Transverse colon (tissue), 4 donors: ENCODE results near the gene DPY19L2. TPM values are rescaled to one million over a fixed set of nuclear protein-coding genes. Genes with fewer than 3 reads are reported as not detected.
A peak's percentile ranks its signal among the peaks of the same experiment; 100 is the strongest.
"Not testable (repeated sequence)": the region's sequence is repeated elsewhere in the genome, so short reads cannot be mapped to it uniquely, and the experiment has no call there.

ENCODE experiments used
- DNase-seq: peaks from one replicate; pipeline ENCODE4 v3.0.0-alpha.2; 2019
- H3K27ac ChIP-seq, 4 donors: fragments of 200-600 bp; sonication (generic); 2 replicates each; pipeline ENCODE4 v1.5.1; 2016 to 2018; ENCODE audit warnings: inconsistent platforms in 4 of 4
- H3K27me3 ChIP-seq: fragments of 200-600 bp; sonication (generic); 2 replicates; pipeline ENCODE4 v1.5.1; 2017; ENCODE audit warnings: inconsistent platforms
- H3K36me3 ChIP-seq, 4 donors: fragments of 200-600 bp; sonication (generic); 2 replicates each; pipeline ENCODE4 v1.5.1; 2017 to 2019; ENCODE audit warnings: inconsistent platforms in 4 of 4
- H3K4me1 ChIP-seq, 4 donors: fragments of 200-600 bp; sonication (generic); 2 replicates each; pipeline ENCODE4 v1.5.1; 2017 to 2020; ENCODE audit warnings: inconsistent platforms in 4 of 4
- H3K4me3 ChIP-seq, 4 donors: fragments of 200-600 bp; sonication (generic); 1 replicate in 1 of 4; 2 replicates in 3 of 4; pipeline versions ENCODE4 v1.5.1 to v1.6.1; 2017 to 2019; ENCODE audit warnings: inconsistent platforms in 4 of 4
- H3K9me3 ChIP-seq, 2 donors: fragments of 200-600 bp; sonication (generic); 2 replicates each; pipeline ENCODE4 v1.5.1; 2017 to 2019; ENCODE audit warnings: inconsistent platforms in 2 of 2
- WGBS, 2 donors: methylation state at CpG; one replicate each; pipeline ENCODE4 v1.1.5; 2018; ENCODE audit warnings: low coverage in 1 of 2; 5-methylcytosine and 5-hydroxymethylcytosine counted together
- in situ Hi-C, 4 donors: fragments of 200-750 bp; cut with MboI; loops; one replicate each; pipeline versions ENCODE4 v1.15.0 to v1.15.1; 2017; ENCODE audit warnings: low sequenced_read_pairs in 3 of 4, low pct_ligation_motif_present in 1 of 4, low pct_unique_long_range_greater_than_20kb in 1 of 4
- intact Hi-C: fragments of 100-400 bp; cut with DNase I; formaldehyde crosslinking; loops from one replicate; pipeline ENCODE4 v1.15.1; 2023; ENCODE audit warnings: low total_unique reads
- total RNA-seq, 4 donors: library from RNA; depleted of rRNA; stranded (reverse); fragments of >200 nt; gene quantifications; one replicate each; pipeline ENCODE4 v1.1.0, GENCODE V29; 2016
- TF ChIP-seq, protein P1 (sequence below), 5 experiments: fragments of 200-600 bp in 3 of 5; fragments of 450-650 bp in 2 of 5; sonication (generic) in 3 of 5; IDR thresholded peaks; 1 replicate in 2 of 5; 2 replicates in 3 of 5; pipeline ENCODE4 v1.5.1; 2016 to 2017; ENCODE audit warnings: antibody characterized with exemption in 5 of 5, inconsistent platforms in 3 of 5, mild to moderate bottlenecking in 2 of 5, moderate library complexity in 1 of 5

The DPY19L2 gene
- total RNA-seq, 4 donors from 2014 or later, result 1.00 to 5.2 (median 4.2) TPM

DNA sequence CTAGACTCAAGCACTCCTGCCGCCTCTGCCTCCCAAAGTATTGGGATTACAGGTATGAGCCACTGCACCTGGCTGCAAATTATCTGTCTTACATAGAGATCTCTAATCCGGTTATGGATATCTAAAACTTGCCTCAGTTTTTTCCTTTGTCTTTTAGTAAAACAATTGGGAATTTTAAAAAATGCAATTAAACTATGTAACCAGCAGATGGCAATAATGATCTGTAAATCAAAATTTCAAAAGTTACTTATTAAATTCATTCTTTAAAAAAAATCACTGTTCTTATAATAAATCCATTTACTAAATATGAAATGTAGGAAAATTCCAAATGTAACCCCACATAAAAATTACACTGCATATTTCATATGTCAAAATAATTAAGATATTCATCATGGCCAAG, 4.3 kb upstream of the DPY19L2 start:
- DNase-seq, H3K4me3 ChIP-seq, H3K9me3 ChIP-seq, intact Hi-C loops, in situ Hi-C loops, H3K4me1 ChIP-seq, H3K36me3 ChIP-seq, H3K27ac ChIP-seq: not testable (repeated sequence)
- TF ChIP-seq, protein P1, sequence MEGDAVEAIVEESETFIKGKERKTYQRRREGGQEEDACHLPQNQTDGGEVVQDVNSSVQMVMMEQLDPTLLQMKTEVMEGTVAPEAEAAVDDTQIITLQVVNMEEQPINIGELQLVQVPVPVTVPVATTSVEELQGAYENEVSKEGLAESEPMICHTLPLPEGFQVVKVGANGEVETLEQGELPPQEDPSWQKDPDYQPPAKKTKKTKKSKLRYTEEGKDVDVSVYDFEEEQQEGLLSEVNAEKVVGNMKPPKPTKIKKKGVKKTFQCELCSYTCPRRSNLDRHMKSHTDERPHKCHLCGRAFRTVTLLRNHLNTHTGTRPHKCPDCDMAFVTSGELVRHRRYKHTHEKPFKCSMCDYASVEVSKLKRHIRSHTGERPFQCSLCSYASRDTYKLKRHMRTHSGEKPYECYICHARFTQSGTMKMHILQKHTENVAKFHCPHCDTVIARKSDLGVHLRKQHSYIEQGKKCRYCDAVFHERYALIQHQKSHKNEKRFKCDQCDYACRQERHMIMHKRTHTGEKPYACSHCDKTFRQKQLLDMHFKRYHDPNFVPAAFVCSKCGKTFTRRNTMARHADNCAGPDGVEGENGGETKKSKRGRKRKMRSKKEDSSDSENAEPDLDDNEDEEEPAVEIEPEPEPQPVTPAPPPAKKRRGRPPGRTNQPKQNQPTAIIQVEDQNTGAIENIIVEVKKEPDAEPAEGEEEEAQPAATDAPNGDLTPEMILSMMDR (IDR thresholded peaks at IDR 0.05), result peak in 4 of 5 experiments; percentile 15 to 36 (median 34)
- WGBS, 2 donors, result 8 to 13% methylated on average over 1 to 2 of the region's 2 CpGs
- H3K27me3 ChIP-seq, result peaks cover 16% of the 10 kb centered on the region

DNA sequence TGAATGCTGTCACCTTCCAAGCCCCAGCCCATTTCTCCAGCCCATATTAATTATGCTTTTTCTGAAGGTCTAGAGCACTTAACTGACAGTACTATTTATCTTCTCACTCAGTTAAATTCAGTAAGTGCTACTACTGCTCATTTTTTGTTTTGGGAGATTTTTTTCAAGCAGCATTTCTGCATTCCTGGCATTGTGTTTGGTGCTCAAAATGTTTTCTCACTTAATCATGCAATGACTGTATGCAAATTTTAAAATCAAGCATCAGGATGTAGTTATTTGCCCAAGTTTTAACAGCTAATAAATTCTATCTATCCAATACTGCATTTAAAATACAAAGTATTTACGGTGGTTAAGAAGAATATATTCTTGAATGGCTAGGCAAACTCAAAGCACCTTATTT, 1.6 kb upstream of the DPY19L2 start:
- in situ Hi-C loops, H3K36me3 ChIP-seq, intact Hi-C loops, H3K27ac ChIP-seq, H3K4me1 ChIP-seq, H3K4me3 ChIP-seq, H3K9me3 ChIP-seq, DNase-seq: not testable (repeated sequence)
- H3K27me3 ChIP-seq, result peaks cover 21% of the 10 kb centered on the region
- 97 to 100% methylated on average over 1 of the region's 1 CpG for WGBS, 2 donors

DNA sequence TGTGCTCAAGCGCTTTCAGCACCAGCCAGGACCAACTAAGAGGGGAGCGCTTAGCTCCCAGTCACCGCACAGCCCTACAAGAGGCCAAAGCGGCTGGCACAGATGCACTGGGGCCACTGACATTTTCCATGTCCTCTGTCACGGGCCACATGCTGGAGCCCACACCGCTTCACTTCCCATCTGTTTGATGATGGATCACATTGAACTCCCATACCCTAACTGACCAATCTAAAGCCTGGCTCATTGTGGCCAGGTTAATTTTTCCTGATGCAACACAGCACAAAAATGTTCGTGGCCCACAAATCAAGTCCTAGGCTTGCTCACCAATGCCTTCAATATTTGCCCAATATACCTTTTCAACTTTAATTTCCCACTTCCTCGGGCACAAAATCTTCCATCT, 1.1 kb upstream of the DPY19L2 start:
- peaks cover 21% of the 10 kb centered on the region for H3K27me3 ChIP-seq
- H3K4me1 ChIP-seq, H3K36me3 ChIP-seq, DNase-seq, intact Hi-C loops, H3K27ac ChIP-seq, in situ Hi-C loops, H3K9me3 ChIP-seq: not testable (repeated sequence)
- peak overlapping the region in 1 of 4 donors; percentile 73 for H3K4me3 ChIP-seq
- 50% methylated on average over 3 of the region's 8 CpGs; no CpG with 5 or more reads in 1 of the 2 donors for WGBS, 2 donors

DNA sequence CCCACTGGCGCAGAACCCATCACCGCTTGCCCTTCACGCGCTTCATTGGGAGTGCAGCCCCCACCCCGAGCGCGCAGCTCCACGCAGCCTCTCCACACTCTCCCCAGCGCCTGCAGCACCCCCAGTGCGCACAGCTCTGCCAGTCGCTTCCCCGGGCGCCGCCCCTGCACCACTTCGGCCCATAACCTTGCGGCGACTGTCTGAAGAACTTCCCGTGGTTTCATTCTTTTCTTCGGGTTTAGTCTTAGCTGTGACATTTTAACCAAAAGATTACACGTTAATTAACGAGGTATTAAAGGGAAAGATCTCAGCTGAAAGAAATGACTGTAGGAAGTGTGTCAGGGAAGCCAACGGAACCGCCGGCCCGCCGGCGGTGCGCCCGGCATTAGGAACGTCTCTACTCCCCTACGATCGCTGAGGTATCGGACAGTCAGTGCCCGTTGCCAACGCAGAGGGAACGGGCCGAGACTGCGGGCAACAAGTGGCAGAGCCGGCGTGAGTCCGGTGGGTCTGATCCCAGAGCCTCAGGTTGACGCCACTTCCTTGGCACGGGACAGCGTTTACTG, 590 bp upstream of the DPY19L2 start:
- Histone ChIP-seq H3K4me3 (peak overlapping the region; percentile 45 to 73 (median 62)), H3K27ac (peak overlapping the region; percentile 61 to 84 (median 74)), H3K27me3 (peaks cover 21% of the 10 kb centered on the region)
- intact Hi-C loops, H3K9me3 ChIP-seq, H3K4me1 ChIP-seq, H3K36me3 ChIP-seq, in situ Hi-C loops, DNase-seq: not testable (repeated sequence)
- WGBS, 2 donors, result 2% methylated on average over 42 of the region's 44 CpGs; no CpG with 5 or more reads in 1 of the 2 donors

DNA sequence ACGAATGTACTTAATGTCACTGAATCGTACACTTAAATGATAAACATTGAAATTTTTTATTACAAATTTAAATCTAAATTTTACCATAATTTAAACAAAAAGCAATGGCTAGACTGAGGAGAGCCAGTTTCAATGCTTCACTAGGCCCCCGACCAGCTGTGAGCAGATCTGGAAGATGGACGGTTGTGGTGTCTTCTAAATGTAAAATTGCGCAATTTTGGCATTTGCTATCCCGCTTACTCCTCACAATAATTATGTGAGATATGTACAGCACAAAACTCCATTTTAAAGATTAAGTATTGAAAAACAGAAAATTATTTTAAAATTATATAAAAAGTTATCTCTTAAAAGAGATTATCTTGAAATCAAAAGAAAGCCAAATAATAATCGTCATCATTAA, 5.3 kb downstream of the DPY19L2 start:
- in situ Hi-C loops, H3K4me1 ChIP-seq, intact Hi-C loops, H3K9me3 ChIP-seq, H3K4me3 ChIP-seq, H3K36me3 ChIP-seq, H3K27ac ChIP-seq, H3K27me3 ChIP-seq, DNase-seq: not testable (repeated sequence)
- 89% methylated on average over 7 of the region's 7 CpGs for WGBS, 2 donors

DNA sequence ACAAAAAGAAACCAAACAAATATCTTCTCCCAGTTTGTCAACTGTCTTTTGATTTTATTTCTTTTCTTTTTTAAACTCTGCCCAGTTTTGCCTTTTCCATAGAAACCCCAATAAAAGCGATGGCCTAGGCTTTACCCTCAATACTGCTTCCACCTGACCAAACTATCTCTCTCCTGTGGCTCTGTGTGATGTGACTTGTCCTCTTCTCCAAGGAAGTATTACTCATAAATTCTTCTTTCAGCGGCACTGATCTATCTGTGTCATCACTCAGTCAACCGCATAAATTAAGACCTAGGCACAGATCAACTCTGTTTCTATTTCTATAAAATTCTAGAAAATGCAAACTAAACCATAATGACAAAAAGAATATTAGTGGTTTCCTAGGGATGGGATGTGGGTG, 9.8 kb downstream of the DPY19L2 start:
- H3K4me1 ChIP-seq, H3K4me3 ChIP-seq, H3K9me3 ChIP-seq, in situ Hi-C loops, intact Hi-C loops, H3K27me3 ChIP-seq, H3K27ac ChIP-seq, DNase-seq, H3K36me3 ChIP-seq: not testable (repeated sequence)
- WGBS, 2 donors, result 77 to 95% methylated on average over 2 to 3 of the region's 3 CpGs

DNA sequence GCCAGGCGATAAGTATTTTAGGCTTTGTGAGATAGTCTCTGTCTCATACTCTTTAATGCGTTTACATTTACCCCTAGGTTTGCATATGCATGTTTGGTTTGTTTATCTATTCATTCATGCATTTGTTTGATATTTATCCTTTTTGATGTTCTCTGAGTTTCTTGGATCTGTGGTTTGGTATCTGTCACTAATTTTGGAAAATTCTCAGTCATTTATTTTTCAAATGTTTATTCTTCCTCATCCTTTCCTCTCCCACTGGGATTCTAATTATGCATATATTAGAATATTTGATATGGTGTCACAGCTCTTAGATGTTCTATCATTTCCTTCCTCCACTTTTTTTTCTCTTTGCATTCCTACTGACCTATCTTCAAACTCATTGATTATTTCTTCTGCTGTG, 11.9 kb downstream of the DPY19L2 start:
- H3K27me3 ChIP-seq, H3K27ac ChIP-seq, H3K4me3 ChIP-seq, in situ Hi-C loops, DNase-seq, intact Hi-C loops, H3K4me1 ChIP-seq, H3K36me3 ChIP-seq, H3K9me3 ChIP-seq: not testable (repeated sequence)
- 85 to 92% methylated on average over 2 of the region's 2 CpGs for WGBS, 2 donors

DNA sequence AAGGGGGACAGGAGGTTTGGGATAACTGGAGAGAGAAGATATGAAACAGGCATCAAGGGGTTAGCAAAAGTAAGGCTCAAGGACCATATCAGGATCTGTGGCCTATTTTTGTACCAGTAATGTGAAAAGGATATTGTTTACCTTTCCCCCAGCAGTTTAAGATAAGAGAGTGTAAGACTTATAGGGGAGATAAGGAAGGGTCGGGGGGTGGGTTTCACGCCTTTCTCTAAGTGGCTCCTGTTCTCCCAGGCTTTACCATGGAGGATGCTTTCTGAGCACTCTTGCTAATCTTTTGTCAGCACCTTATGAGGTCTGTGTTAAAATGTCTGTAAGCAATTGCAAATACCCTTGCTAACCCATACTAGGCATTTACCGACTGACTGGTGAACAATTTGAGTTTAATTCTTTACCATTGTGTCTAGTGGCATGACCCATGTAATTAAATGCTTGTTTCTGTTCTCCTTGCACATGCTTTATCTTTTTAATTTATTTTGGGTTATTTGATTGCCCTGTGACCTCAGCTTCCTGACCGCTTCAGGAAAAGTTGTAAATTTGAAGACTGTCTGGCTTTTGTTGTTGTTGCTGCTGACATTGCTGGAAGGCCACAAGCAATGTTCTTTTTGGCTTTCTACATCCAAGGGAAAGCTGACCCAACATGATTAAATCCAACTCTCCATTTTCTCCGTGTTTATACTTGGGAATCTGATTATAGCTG, 12.6 kb downstream of the DPY19L2 start:
- in situ Hi-C loops, H3K4me3 ChIP-seq, H3K27me3 ChIP-seq, H3K4me1 ChIP-seq, intact Hi-C loops, H3K9me3 ChIP-seq, H3K27ac ChIP-seq, DNase-seq, H3K36me3 ChIP-seq: not testable (repeated sequence)
- WGBS, 2 donors, result 55 to 63% methylated on average over 3 to 5 of the region's 5 CpGs

DNA sequence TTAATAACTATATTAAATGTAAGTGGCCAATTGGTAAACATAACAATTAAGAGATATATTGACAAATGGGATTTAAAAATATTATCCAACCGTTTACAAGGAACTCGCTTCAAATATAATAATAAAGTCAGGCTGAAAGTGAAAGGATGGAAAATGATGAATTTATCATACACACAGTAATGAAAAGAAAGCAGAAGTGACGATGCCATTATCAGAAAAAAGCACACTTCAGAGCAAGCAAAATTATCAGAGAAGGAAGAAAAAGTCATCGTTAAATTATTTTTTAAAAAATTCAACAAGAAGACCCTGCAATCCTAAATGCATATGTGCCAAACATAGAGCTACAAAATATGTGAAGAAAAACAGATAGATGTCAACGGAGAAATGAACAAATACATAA, 13.8 kb downstream of the DPY19L2 start:
- H3K4me3 ChIP-seq, H3K36me3 ChIP-seq, in situ Hi-C loops, H3K9me3 ChIP-seq, DNase-seq, H3K4me1 ChIP-seq, intact Hi-C loops, H3K27me3 ChIP-seq, H3K27ac ChIP-seq: not testable (repeated sequence)
- WGBS, 2 donors, result 52 to 62% methylated on average over 5 of the region's 5 CpGs

DNA sequence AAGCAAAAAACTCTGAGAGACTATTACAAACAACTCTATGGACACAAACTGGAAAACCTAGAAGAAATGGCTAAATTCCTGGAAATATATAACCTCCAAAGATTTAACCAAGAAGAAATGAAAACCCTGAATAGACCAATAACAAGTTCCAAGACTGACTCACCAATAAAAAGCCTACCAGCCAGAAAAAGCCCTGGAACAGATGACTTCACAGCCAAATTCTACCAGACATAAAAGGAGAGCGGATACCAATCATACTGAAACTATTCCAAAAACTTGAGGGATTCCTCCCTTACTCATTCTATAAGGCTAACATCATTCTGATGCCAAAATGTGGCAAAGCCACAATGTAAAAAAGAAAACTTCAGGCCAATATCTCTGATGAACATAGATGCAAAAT, 18.8 kb downstream of the DPY19L2 start:
- in situ Hi-C loops, H3K9me3 ChIP-seq: not testable (repeated sequence)
- 80 to 100% methylated on average over 1 of the region's 1 CpG for WGBS, 2 donors

More for the DNA sequence above, 18.8 kb downstream of the DPY19L2 start:
- H3K36me3 ChIP-seq, H3K27ac ChIP-seq, intact Hi-C loops, H3K27me3 ChIP-seq, H3K4me3 ChIP-seq, H3K4me1 ChIP-seq, DNase-seq: not testable (repeated sequence)
